GM12878 (cell line): Measurements from ENCODE around the gene TUBGCP3. TPM values are rescaled to one million over a fixed set of nuclear protein-coding genes. Genes with fewer than 3 reads are reported as not detected.

Source experiments
- ATAC-seq: fragments of 200-7000 bp; cut with Tn5 transposase; 3 replicates; pipeline ENCODE4 v1.9.1; 2020; ENCODE audit warnings: mild to moderate bottlenecking, moderate library complexity
- BruUV-seq: library from RNA; stranded (reverse); fragments of 400-500 nt; replicated peaks from 2 replicates; lab custom pipeline; 2021; lab: Mats Ljungman, UMichigan
- CTCF ChIA-PET: fragments of 300-600 bp; sonication (Branson Sonifier 250); formaldehyde crosslinking; extraction: SDS; loops from one replicate; lab custom pipeline; 2021; ENCODE audit warnings: inconsistent platforms; lab: Yijun Ruan, JAX
- POLR2A ChIA-PET: fragments of 350-600 bp; formaldehyde crosslinking; extraction: SDS; loops from one replicate; lab custom pipeline; 2021; ENCODE audit warnings: inconsistent platforms; lab: Charles Lee
- RAD21 ChIA-PET: fragments of 300-600 bp; sonication (Branson Sonifier 250); formaldehyde crosslinking; loops from one replicate; lab custom pipeline; 2023; ENCODE audit warnings: antibody characterized with exemption; ENCODE audit not compliant: unreplicated experiment; lab: Charles Lee
- SMC1A ChIA-PET: fragments of 300-600 bp; sonication (Branson Sonifier 250); formaldehyde crosslinking; loops from one replicate; lab custom pipeline; 2023; ENCODE audit not compliant: unreplicated experiment, uncharacterized antibody; lab: Charles Lee
- DNase-seq: peaks from one replicate; pipeline ENCODE4 v3.0.0-alpha.2; 2011; ENCODE audit warnings: low read depth, low spot score
- FAIRE-seq: peaks from 3 replicates; lab custom pipeline; 2011; peaks lifted over from hg19 to GRCh38; lab: Jason Lieb, UNC
- H2AFZ ChIP-seq: 2 replicates; pipeline ENCODE4 v1.6.0; 2011; ENCODE audit warnings: low read depth, low read length, control low read depth; ENCODE audit not compliant: control insufficient read depth
- H3K27ac ChIP-seq: 2 replicates; pipeline ENCODE4 v1.5.1; 2011; ENCODE audit warnings: control low read depth; ENCODE audit not compliant: control insufficient read depth, insufficient read depth
- H3K27me3 ChIP-seq, 2 experiments: replicated peaks in 1 of 2; 2 replicates each; pipeline versions ENCODE4 v1.6.0 to v1.6.1; 2011; ENCODE audit warnings: low read length in 1 of 2; ENCODE audit not compliant: control insufficient read depth in 2 of 2, insufficient read depth in 2 of 2
- H3K36me3 ChIP-seq, 2 experiments: 2 replicates each; pipeline ENCODE4 v1.5.1; 2011; ENCODE audit warnings: low read length in 1 of 2; ENCODE audit not compliant: control insufficient read depth in 2 of 2, insufficient read depth in 2 of 2
- H3K4me1 ChIP-seq: 2 replicates; pipeline ENCODE4 v1.6.1; 2011; ENCODE audit warnings: mild to moderate bottlenecking, low read length, moderate library complexity, mixed read lengths; ENCODE audit not compliant: control insufficient read depth, insufficient read depth
- H3K4me2 ChIP-seq: 2 replicates; pipeline ENCODE4 v1.6.0; 2011; ENCODE audit warnings: control low read depth; ENCODE audit not compliant: control insufficient read depth, insufficient read depth
- H3K4me3 ChIP-seq: fragments of 200-600 bp; sonication (generic); 2 replicates; pipeline ENCODE4 v1.5.1; 2016
- H3K79me2 ChIP-seq: 2 replicates; pipeline ENCODE4 v1.6.0; 2011; ENCODE audit warnings: low read length; ENCODE audit not compliant: control insufficient read depth, insufficient read depth
- H3K9ac ChIP-seq: 2 replicates; pipeline ENCODE4 v1.8.0; 2011; ENCODE audit warnings: low read length, control low read depth, mixed read lengths; ENCODE audit not compliant: control insufficient read depth, insufficient read depth
- H3K9me3 ChIP-seq: replicated peaks from 3 replicates; pipeline ENCODE4 v1.5.1; 2011; ENCODE audit warnings: mild to moderate bottlenecking, low read length; ENCODE audit not compliant: control insufficient read depth, insufficient read depth
- H4K20me1 ChIP-seq: 2 replicates; pipeline ENCODE4 v1.6.0; 2011; ENCODE audit not compliant: control insufficient read depth, insufficient read depth
- CBFB ChIP-seq: IDR thresholded peaks from 2 replicates; pipeline ENCODE4 v1.6.1; 2016; ENCODE audit warnings: antibody characterized with exemption, low read depth
- CEBPB ChIP-seq, 2 experiments: fragments of 150-350 bp in 1 of 2; IDR thresholded peaks; 2 replicates each; pipeline ENCODE4 v1.6.1; 2012 to 2014; ENCODE audit warnings: low read depth in 2 of 2, low read length in 2 of 2, borderline replicate concordance in 1 of 2, inconsistent platforms in 1 of 2
- MYC ChIP-seq: IDR thresholded peaks from 2 replicates; pipeline ENCODE4 v1.6.1; 2011; ENCODE audit warnings: mild to moderate bottlenecking, low read length, moderate library complexity, inconsistent platforms; ENCODE audit not compliant: insufficient read depth, insufficient replicate concordance, insufficient read length, severe bottlenecking
- NFXL1 ChIP-seq: fragments of 450-650 bp; IDR thresholded peaks from 2 replicates; pipeline ENCODE4 v1.6.1; 2017; ENCODE audit warnings: antibody characterized with exemption, mild to moderate bottlenecking, borderline replicate concordance
- PAX5 ChIP-seq: IDR thresholded peaks from 2 replicates; pipeline ENCODE4 v1.6.1; 2011; ENCODE audit warnings: low read depth, low read length, borderline replicate concordance
- RELA ChIP-seq: fragments of 450-650 bp; IDR thresholded peaks from 2 replicates; pipeline ENCODE4 v1.8.0; 2014; ENCODE audit warnings: borderline replicate concordance; ENCODE audit not compliant: partially characterized antibody
- RFX5 ChIP-seq: IDR thresholded peaks from 2 replicates; pipeline ENCODE4 v1.6.1; 2011; ENCODE audit warnings: low read depth, low read length, improper control_type of control experiment
- ZNF24 ChIP-seq: fragments of 450-650 bp; IDR thresholded peaks from 2 replicates; pipeline ENCODE4 v1.6.1; 2017; ENCODE audit warnings: antibody characterized with exemption, mild to moderate bottlenecking
- WGBS: methylation state at CpG from one replicate; pipeline ENCODE4 v1.1.6; 2016; ENCODE audit warnings: low lambda C conversion rate; ENCODE audit not compliant: insufficient replicate concordance, insufficient coverage; ENCODE audit errors: missing lambda C conversion rate; 5-methylcytosine and 5-hydroxymethylcytosine counted together
- in situ Hi-C: fragments of 300-500 bp; cut with MboI; formaldehyde crosslinking; loops from 9 replicates; pipeline ENCODE4 v1.14.3; 2018; ENCODE audit warnings: mixed read lengths
- intact Hi-C: fragments of 100-400 bp; cut with micrococcal nuclease; formaldehyde crosslinking; loops from one replicate; pipeline ENCODE4 v1.14.2; 2022; ENCODE audit not compliant: unreplicated experiment
- polyA plus RNA-seq, 11 experiments: library from polyadenylated mRNA; depleted of rRNA in 4 of 11; unstranded in 6 of 11; stranded (reverse) in 5 of 11; fragments of >200 nt; fragmentation: Nextera tagmentation in 4 of 11; fragmentation: Illumina TruSeq in 1 of 11; extraction: Ambion mirVana in 4 of 11; extraction: Trizol in 1 of 11; gene quantifications; 1 replicate in 1 of 11; 2 replicates in 10 of 11; pipeline versions ENCODE4 v1.2.1 to v1.2.3, GENCODE V29; 2011 to 2016; ENCODE audit warnings: inconsistent platforms in 2 of 11, missing spikeins in 2 of 11, low read depth in 1 of 11
- total RNA-seq, 4 experiments: library from RNA; depleted of rRNA in 3 of 4; stranded (reverse); fragments of >200 nt in 3 of 4; fragmentation: Illumina TruSeq in 1 of 4; extraction: Trizol in 1 of 4; gene quantifications; 2 replicates each; pipeline versions ENCODE4 v1.2.1 to v1.2.3, GENCODE V29; 2013 to 2021
- TF ChIP-seq, protein P1 (sequence below): fragments of 450-650 bp; IDR thresholded peaks from 2 replicates; pipeline ENCODE4 v1.6.1; 2017; ENCODE audit warnings: mild to moderate bottlenecking, moderate library complexity
- TF ChIP-seq, protein P2 (sequence below): fragments of 450-650 bp; IDR thresholded peaks from 2 replicates; pipeline ENCODE4 v1.6.1; 2018; ENCODE audit warnings: borderline replicate concordance, mild to moderate bottlenecking; ENCODE audit not compliant: partially characterized antibody

Gene TUBGCP3
- total and polyA plus RNA-seq, 10 of the 15 experiments (the other 5 are each of a cell fraction or from before 2014, with no cell fraction given) = 4.0 to 34.0 (median 22.6) TPM

DNA sequence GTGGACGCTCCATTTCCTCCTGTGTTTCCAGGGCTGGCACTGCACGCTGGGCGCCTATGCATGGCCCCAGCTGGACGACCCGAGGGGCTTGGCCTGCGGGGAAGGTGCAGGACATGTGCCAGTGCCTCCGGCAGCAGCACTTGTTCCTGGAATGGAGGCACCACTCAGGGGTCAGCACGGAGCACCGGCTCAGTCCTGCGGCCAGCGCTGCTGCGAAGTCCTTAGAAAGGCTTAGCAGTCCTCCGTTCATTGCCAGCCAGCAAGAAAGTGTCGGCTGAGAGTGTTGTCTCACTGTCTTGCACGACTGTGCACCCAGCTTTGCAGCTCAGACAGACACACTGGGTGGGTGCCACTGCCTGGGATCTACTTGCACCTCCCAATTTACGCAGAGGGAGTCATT is 36.1 kb upstream of the TUBGCP3 start:
- DNase-seq = no peak
- CTCF ChIA-PET = no interaction called here
- H3K9me3 ChIP-seq = no peaks in the 10 kb centered on the region
- RAD21 ChIA-PET = no interaction called here
- no peak for ATAC-seq
- no peak overlapping the region for H2AFZ ChIP-seq
- H4K20me1 ChIP-seq = no peaks in the 10 kb centered on the region
- TF ChIP-seq ZNF24 (no peak), CEBPB (IDR thresholded peaks at IDR 0.05; ENCODE audit: borderline replicate concordance in 1 of 2, low read depth in 2 of 2, low read length in 2 of 2) (no peak), RELA (no peak), MYC (no peak)
- no peak overlapping the region for H3K27ac ChIP-seq
- FAIRE-seq = no peak
- no peak overlapping the region for H3K4me2 ChIP-seq
- intact Hi-C loops (no loop called here), in situ Hi-C loops (loop anchor here (25.0 kb wide), 1 partner anchor 537 kb away; no protein-coding TSS in a partner anchor)
- no TSS peak for BruUV-seq
- H3K79me2 ChIP-seq = no peaks in the 10 kb centered on the region
- no peak overlapping the region for H3K4me3 ChIP-seq
- no peaks in the 10 kb centered on the region; a peak in 2 of 4 replicates for H3K27me3 ChIP-seq
- POLR2A ChIA-PET = no interaction called here
- 43% methylated on average over 16 of the region's 16 CpGs for WGBS
- H3K9ac ChIP-seq = no peak overlapping the region
- SMC1A ChIA-PET = no interaction called here
- no peaks in the 10 kb centered on the region for H3K4me1 ChIP-seq
- no peaks in the 10 kb centered on the region for H3K36me3 ChIP-seq

DNA sequence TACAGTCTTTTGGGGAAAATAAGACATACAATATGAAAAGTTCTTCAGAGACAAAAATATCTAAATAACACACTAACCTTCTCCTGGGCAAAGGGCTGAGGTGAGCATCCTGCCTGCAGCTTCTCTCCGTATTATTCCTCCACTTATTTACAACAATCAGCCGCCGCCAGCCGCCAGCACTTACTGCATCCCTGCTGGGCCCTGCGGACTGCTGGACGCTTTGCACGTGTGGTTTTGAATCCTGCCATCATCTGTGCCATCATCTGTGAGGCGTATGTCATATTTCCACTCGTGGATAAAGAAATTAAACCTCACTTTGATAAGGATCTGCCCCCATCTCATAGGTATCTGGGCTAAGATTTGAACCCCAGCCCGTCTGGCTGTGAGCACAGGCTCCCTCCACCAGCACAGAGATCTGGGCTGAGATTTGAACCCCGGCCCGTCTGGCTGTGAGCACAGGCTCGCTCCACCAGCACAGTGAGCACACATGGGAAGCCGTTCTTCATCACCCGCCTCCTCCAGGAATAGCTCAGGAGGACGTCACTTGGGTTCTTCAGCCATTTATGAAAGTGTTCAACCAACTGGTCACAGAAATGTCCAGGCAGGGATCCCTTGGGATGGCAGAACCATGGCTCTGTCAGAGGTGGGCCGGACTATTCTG is 35.2 kb upstream of the TUBGCP3 start:
- no peak for FAIRE-seq
- TF ChIP-seq NFXL1 (no peak), CBFB (no peak), RFX5 (no peak), PAX5 (no peak)
- TF ChIP-seq, protein P1, sequence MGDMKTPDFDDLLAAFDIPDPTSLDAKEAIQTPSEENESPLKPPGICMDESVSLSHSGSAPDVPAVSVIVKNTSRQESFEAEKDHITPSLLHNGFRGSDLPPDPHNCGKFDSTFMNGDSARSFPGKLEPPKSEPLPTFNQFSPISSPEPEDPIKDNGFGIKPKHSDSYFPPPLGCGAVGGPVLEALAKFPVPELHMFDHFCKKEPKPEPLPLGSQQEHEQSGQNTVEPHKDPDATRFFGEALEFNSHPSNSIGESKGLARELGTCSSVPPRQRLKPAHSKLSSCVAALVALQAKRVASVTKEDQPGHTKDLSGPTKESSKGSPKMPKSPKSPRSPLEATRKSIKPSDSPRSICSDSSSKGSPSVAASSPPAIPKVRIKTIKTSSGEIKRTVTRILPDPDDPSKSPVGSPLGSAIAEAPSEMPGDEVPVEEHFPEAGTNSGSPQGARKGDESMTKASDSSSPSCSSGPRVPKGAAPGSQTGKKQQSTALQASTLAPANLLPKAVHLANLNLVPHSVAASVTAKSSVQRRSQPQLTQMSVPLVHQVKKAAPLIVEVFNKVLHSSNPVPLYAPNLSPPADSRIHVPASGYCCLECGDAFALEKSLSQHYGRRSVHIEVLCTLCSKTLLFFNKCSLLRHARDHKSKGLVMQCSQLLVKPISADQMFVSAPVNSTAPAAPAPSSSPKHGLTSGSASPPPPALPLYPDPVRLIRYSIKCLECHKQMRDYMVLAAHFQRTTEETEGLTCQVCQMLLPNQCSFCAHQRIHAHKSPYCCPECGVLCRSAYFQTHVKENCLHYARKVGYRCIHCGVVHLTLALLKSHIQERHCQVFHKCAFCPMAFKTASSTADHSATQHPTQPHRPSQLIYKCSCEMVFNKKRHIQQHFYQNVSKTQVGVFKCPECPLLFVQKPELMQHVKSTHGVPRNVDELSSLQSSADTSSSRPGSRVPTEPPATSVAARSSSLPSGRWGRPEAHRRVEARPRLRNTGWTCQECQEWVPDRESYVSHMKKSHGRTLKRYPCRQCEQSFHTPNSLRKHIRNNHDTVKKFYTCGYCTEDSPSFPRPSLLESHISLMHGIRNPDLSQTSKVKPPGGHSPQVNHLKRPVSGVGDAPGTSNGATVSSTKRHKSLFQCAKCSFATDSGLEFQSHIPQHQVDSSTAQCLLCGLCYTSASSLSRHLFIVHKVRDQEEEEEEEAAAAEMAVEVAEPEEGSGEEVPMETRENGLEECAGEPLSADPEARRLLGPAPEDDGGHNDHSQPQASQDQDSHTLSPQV = no peak
- TF ChIP-seq, protein P2, sequence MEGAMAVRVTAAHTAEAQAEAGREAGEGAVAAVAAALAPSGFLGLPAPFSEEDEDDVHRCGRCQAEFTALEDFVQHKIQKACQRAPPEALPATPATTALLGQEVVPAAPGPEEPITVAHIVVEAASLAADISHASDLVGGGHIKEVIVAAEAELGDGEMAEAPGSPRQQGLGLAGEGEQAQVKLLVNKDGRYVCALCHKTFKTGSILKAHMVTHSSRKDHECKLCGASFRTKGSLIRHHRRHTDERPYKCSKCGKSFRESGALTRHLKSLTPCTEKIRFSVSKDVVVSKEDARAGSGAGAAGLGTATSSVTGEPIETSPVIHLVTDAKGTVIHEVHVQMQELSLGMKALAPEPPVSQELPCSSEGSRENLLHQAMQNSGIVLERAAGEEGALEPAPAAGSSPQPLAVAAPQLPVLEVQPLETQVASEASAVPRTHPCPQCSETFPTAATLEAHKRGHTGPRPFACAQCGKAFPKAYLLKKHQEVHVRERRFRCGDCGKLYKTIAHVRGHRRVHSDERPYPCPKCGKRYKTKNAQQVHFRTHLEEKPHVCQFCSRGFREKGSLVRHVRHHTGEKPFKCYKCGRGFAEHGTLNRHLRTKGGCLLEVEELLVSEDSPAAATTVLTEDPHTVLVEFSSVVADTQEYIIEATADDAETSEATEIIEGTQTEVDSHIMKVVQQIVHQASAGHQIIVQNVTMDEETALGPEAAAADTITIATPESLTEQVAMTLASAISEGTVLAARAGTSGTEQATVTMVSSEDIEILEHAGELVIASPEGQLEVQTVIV = no peak

More for the DNA sequence above, 35.2 kb upstream of the TUBGCP3 start:
- H3K36me3 ChIP-seq = no peaks in the 10 kb centered on the region
- H3K9me3 ChIP-seq = no peaks in the 10 kb centered on the region
- POLR2A ChIA-PET = no interaction called here
- H2AFZ ChIP-seq = no peak overlapping the region
- H4K20me1 ChIP-seq = no peaks in the 10 kb centered on the region
- no peak for ATAC-seq
- H3K27me3 ChIP-seq = no peaks in the 10 kb centered on the region; a peak in 2 of 4 replicates
- SMC1A ChIA-PET = no interaction called here
- H3K79me2 ChIP-seq = no peaks in the 10 kb centered on the region
- no peak for DNase-seq
- RAD21 ChIA-PET = no interaction called here
- in situ Hi-C loops (loop anchor here (25.0 kb wide), 1 partner anchor 536 kb away; no protein-coding TSS in a partner anchor), intact Hi-C loops (no loop called here)
- H3K27ac ChIP-seq = no peak overlapping the region
- BruUV-seq = no TSS peak
- no peaks in the 10 kb centered on the region for H3K4me1 ChIP-seq
- no peak overlapping the region for H3K9ac ChIP-seq
- H3K4me3 ChIP-seq = no peak overlapping the region
- WGBS = 31% methylated on average over 17 of the region's 17 CpGs
- CTCF ChIA-PET = no interaction called here
- H3K4me2 ChIP-seq = no peak overlapping the region
